Activated T-helper 1 cell treated with anti-CD3 and anti-CD28 coated beads, Interleukin-2, amount 50 U/mL, for 16 hours (primary cell): ENCODE results near the gene GRIN2D.

Experiments
- DNase-seq, 2 donors: peaks; one replicate each; pipeline ENCODE4 v3.0.0-alpha.2; 2020; ENCODE audit warnings: low read depth in 1 of 2, low spot score in 1 of 2

The GRIN2D gene

GRCh38 chr19:48393559-48394330, at the start of gene GRIN2D:
TSS of gene GRIN2D (plus strand) at chr19:48393668. CDS start at chr19:48398393, 4,725 bp downstream.
- DNase-seq: no peak

DNA sequence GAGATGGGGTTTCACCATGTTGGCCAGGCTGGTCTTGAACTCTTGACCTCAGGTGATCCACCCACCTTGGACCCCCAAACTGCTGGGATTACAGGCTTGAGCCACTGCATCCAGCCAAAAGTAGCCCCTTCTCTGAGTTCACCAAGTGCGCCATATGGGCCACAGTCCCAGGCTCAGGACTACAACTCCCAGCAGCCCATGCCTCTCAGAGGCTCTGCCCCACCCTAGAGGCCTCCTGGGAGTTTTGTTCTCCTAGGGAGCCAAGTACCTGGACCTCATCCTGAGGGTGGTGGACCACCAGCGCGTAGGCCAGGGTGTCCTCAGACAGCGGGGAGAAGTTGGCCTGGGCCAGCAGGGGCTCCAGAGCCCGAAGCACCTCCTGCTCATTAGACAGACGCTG, 48.6 kb upstream of the GRIN2D start:
- DNase-seq: no peak

- DNase-seq: no peak
Observed at GRCh38 chr19:48346191-48346590, 47.3 kb upstream of the GRIN2D start.

GRCh38 chr19:48348045-48348444, 45.4 kb upstream of the GRIN2D start:
- DNase-seq: no peak

- no peak for DNase-seq
Observed at GRCh38 chr19:48348737-48349136, 44.7 kb upstream of the GRIN2D start.

DNA sequence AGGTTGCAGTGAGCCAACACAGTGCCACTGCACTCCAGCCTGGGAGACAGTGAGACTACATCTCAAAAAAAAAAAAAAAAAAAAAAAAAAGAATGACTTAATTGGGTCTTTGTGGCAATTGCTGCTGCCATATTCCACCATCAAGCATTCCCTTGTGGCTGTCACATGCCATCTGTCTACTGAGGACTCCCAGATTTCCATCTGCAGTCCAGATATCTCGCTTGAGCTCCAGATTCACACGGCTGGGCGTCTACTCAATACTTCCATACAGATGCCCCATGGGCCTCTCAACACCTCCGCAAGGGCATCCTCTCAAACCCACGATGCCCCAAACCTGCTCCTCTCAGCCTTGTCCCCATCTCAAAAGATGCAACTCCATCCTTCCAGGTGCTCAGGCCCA, 42.6 kb upstream of the GRIN2D start:
- no peak for DNase-seq

DNA sequence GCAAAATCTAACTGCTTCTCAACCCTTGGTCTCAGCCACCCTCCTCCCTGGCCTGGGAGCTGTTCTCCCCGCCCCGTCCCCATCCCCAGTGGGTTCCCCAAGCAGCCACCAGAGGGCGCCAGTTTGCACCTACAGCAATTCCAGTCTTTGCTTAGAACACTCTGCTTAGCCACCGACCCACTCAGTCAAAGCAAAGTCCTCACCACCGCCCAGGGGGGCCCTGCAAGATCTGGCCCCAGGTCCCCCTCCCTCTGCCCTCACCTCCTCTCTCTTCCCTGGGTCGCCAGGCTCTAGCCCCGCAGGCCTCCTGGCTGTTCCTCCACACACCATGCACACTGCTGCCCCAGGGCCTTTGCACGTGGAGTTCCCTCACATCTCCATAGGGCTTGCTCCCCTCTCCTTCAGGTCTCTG, 42.1 kb upstream of the GRIN2D start:
- DNase-seq: peak; percentile 68 to 70

DNA sequence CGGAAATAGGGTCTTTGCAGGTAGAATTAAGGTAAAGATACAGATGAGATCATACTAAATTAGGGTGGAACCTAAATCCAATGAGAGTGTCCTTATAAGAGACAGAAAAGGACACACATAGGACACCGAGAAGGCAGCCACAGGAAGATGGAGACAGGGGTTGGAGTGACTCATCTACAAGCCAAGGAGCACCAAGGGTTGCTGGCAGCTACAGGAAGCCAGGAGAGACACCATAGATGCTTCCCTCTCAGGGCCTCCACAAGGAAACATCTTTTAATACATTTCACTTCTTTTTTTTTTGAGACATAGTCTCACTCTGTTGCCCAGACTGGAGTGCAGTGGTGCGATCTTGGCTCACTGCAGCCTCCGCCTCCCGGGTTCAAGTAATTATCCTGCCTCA, 39.8 kb upstream of the GRIN2D start:
- DNase-seq: no peak

GRCh38 chr19:48354332-48354992, 39.0 kb upstream of the GRIN2D start:
- no peak for DNase-seq

GRCh38 chr19:48355365-48355954, 38.0 kb upstream of the GRIN2D start:
- DNase-seq: no peak

GRCh38 chr19:48359123-48359522, 34.3 kb upstream of the GRIN2D start:
- no peak for DNase-seq

DNA sequence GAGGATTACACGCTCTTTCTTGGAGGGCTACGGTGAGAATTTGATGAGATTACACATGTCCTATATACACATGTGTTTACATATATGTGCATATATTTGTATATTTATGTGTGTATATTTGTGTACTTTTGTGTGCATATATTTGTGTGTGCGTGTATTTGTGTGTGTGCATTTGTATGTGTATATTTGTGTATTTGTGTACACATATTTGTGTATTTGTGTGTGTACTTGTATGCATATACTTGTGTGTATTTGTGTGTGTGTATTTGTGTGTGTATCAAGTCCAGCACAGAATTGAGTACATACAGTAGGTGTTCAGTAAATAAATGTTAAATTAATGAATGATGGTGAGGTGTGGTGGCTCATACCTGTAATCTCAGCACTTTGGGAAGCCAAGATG, 31.6 kb upstream of the GRIN2D start:
- no peak for DNase-seq

GRCh38 chr19:48362716-48363499, 30.6 kb upstream of the GRIN2D start:
- DNase-seq: peak; percentile 74 to 82

DNA sequence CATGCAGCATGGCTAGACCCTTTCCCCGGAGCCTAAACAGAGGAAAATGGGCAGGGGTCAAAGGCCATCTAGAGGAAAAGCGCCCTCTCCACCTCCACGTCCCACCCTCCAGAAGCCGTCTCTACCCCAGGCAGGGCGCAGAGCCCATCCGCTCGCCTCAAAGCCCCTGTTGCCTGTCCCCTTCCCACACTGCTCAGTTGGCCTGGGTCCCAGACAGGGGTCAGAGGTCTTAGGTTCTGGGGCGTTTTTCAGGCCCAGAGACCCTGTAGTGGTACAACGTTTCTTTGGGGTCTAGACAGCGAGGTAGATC, 30.0 kb upstream of the GRIN2D start:
- DNase-seq: no peak

GRCh38 chr19:48363810-48364597, 29.5 kb upstream of the GRIN2D start, which contains the start of the genes SYNGR4 and TMEM143:
TSS of gene SYNGR4 (plus strand) at chr19:48364367. CDS start at chr19:48365843, 1,476 bp downstream.
TSS of gene TMEM143 (minus strand) at chr19:48363940. CDS start at chr19:48363920, 20 bp downstream.
- DNase-seq: peak; percentile 91 to 97

DNA sequence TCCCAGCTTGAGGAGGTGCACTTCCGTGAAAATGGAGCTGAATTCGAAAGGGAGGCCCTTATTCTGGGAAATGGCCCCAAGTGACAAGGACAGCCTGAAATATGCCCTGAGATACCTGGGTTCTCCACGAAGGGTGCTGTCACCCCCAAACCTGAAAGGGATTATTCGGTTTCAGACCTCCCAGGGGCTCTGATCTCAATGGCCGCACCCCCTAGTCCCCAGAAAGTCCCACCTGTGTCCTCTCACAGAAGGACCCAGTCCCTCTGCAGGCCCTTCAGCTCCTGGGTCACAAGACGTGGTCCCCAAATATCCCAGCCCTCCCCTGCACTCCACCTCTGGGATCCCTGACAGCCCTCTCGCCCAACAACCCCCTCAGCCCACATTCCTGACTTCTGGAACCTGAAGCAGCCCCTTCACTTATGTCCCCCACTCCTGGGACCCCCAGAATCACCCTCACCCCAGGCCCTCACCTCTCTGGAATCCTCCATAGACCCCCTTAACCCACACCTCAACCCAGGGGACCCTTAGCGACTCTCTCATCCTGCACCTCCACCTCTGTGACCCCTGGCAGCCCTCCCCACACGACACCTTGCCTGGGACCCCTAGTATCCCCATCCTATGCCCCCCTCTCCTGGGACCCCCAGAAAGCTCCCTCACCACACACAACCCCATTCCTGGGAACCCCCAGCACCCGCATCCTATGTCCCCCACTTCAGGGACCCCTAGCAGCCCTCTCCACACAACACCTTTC, 28.7 kb upstream of the GRIN2D start:
- no peak for DNase-seq

- no peak for DNase-seq
Observed at GRCh38 chr19:48365602-48366001, 27.9 kb upstream of the GRIN2D start.

DNA sequence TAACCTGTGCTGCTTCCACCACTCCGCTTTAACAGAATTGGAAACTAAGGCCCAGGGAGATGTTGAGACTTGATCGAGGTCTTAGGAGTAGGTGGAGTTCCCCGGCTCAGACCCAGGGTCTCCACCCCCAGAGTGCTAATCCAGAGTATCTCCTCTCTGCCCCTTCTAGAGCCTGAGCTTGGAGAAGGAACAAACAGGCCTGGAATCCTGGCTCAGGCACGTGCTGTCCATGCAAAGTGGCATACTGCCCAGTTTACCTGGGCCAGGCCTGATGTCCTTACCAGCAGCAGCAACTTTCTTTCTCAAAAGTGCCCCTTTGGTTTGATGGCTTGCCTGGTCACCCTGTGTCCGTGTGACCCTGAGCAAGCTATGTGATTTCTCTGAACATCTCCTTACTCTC, 25.6 kb upstream of the GRIN2D start:
- DNase-seq: no peak

DNA sequence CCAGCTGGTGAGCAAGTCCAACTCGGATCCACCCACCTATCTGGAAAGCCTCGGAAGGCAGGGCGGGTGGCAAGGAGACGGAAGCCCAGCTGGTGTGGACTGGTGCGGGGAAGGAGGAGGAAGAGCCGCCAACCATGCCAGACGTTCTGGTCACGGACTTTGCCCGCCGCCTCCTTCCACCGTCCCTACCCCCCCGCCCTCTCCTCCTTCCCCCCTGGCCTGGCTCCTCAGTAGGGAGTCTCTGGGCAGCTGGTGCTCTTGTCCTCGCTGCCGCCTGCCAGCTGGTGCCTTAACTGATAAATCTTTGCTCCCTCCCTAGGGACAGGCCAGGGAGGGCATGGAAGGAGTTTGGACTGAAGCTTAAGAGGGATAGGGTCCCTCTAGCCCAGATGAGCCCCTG, 24.5 kb upstream of the GRIN2D start:
- DNase-seq: no peak

DNA sequence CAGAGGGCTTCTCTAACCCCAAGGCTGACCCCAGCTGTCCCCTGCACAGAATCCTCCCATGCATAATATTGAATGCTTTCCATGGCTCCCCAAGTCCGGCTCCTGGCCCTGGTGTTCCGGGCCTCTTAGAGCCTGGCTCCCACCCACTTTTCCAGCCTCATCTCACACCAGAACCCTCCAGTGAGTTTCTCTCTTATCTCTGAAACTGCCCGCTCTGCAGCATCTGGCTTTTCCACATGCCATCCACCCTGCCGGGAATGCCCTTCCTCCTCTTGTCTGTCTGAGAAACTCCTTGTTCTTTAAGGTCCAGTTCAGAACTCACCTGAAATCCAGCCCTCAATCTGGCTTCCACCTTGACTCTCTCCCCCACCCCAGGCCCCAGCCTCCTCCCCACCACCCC, 22.5 kb upstream of the GRIN2D start:
- DNase-seq: no peak
